Small intestine (tissue), 7 donors: ENCODE results near the gene IGSF5. TPM values are rescaled to one million over a fixed set of nuclear protein-coding genes. Genes with fewer than 3 reads are reported as not detected.

ENCODE experiments used
- DNase-seq, 2 donors: peaks; one replicate each; pipeline versions ENCODE4 v3.0.0 to v3.0.0-alpha.2; 2013
- FAIRE-seq: peaks from 2 replicates; lab custom pipeline; 2012; peaks lifted over from hg19 to GRCh38; lab: Jason Lieb, UNC
- H3K27ac ChIP-seq, 3 donors: one replicate each; pipeline ENCODE4 v1.5.1; 2013; ENCODE audit warnings: low read length in 2 of 3, mild to moderate bottlenecking in 2 of 3, control low read depth in 1 of 3, inconsistent platforms in 1 of 3, low read depth in 1 of 3, moderate library complexity in 1 of 3
- H3K27me3 ChIP-seq, 3 donors: one replicate each; pipeline ENCODE4 v1.6.1; 2013; ENCODE audit warnings: low read length in 3 of 3, inconsistent platforms in 1 of 3; ENCODE audit not compliant: control insufficient read depth in 3 of 3, insufficient read depth in 3 of 3
- H3K36me3 ChIP-seq, 3 donors: one replicate each; pipeline ENCODE4 v1.6.1; 2013; ENCODE audit warnings: low read length in 3 of 3, inconsistent platforms in 1 of 3, low read depth in 1 of 3, mild to moderate bottlenecking in 1 of 3, moderate library complexity in 1 of 3; ENCODE audit not compliant: control insufficient read depth in 3 of 3, insufficient read depth in 2 of 3
- H3K4me1 ChIP-seq, 3 donors: one replicate each; pipeline ENCODE4 v1.6.1; 2013; ENCODE audit warnings: low read length in 2 of 3, inconsistent platforms in 1 of 3, low read depth in 1 of 3, mild to moderate bottlenecking in 1 of 3, moderate library complexity in 1 of 3; ENCODE audit not compliant: control insufficient read depth in 3 of 3, insufficient read depth in 2 of 3
- H3K4me3 ChIP-seq, 3 donors: one replicate each; pipeline ENCODE4 v1.5.1; 2013; ENCODE audit warnings: low read length in 3 of 3, control low read depth in 1 of 3, inconsistent platforms in 1 of 3, low read depth in 1 of 3, mild to moderate bottlenecking in 1 of 3, moderate library complexity in 1 of 3
- H3K9me3 ChIP-seq, 2 donors: one replicate each; pipeline ENCODE4 v1.6.1; 2013; ENCODE audit warnings: low read depth in 1 of 2, low read length in 1 of 2; ENCODE audit not compliant: control insufficient read depth in 2 of 2, insufficient read depth in 1 of 2
- WGBS, 3 donors: extraction: QIAGEN DNeasy Blood & Tissue Kit; methylation state at CpG; one replicate each; pipeline ENCODE4 v1.1.7; 2013; 5-methylcytosine and 5-hydroxymethylcytosine counted together
- polyA plus RNA-seq, 4 donors: library from polyadenylated mRNA; stranded (reverse) in 3 of 4; unstranded in 1 of 4; fragments of 200-250 nt in 3 of 4; fragments of 120-200 nt in 1 of 4; gene quantifications; one replicate each; pipeline versions ENCODE4 v1.2.1 to v1.2.3, GENCODE V29; 2013
- donor health status: healthy with polysubstance abuse.
- donor health status: control.
- donor health status: control.
- donor health status: Bipolar disorder and iron deficiency.
- donor health status: healthy.

The IGSF5 gene
- polyA plus RNA-seq, 4 donors = 0.12 to 0.78 (median 0.45) TPM; not detected in 1

- Histone ChIP-seq H3K4me3 (no peak overlapping the region), H3K36me3 (no peaks in the 10 kb centered on the region), H3K9me3 (no peaks in the 10 kb centered on the region), H3K27me3 (no peaks in the 10 kb centered on the region), H3K4me1 (no peaks in the 10 kb centered on the region), H3K27ac (no peak overlapping the region)
- WGBS, 3 donors = 20 to 43% (median 31%) methylated on average over 3 of the region's 3 CpGs
- no peak for FAIRE-seq
- DNase-seq = no peak
Observed at GRCh38 chr21:39807738-39808137, 62.8 kb downstream of the IGSF5 start.

- FAIRE-seq (no peak), DNase-seq (no peak)
- 88 to 93% (median 91%) methylated on average over 5 of the region's 5 CpGs for WGBS, 3 donors
- no peak overlapping the region for H3K4me3 ChIP-seq
- no peaks in the 10 kb centered on the region for H3K4me1 ChIP-seq
- no peaks in the 10 kb centered on the region for H3K27me3 ChIP-seq
- H3K9me3 ChIP-seq = no peaks in the 10 kb centered on the region
- H3K36me3 ChIP-seq = no peaks in the 10 kb centered on the region
- no peak overlapping the region for H3K27ac ChIP-seq
Observed at GRCh38 chr21:39809936-39810335, 65.0 kb downstream of the IGSF5 start.

- WGBS, 3 donors = 79 to 86% (median 85%) methylated on average over 1 of the region's 1 CpG
Observed at GRCh38 chr21:39812983-39813382, 68.0 kb downstream of the IGSF5 start.

GRCh38 chr21:39818557-39818956, 73.6 kb downstream of the IGSF5 start:
- no peaks in the 10 kb centered on the region for H3K9me3 ChIP-seq
- WGBS, 3 donors = 60 to 89% (median 71%) methylated on average over 2 of the region's 2 CpGs
- H3K4me3 ChIP-seq = no peak overlapping the region
- H3K27me3 ChIP-seq = no peaks in the 10 kb centered on the region
- DNase-seq (no peak), FAIRE-seq (no peak)
- H3K36me3 ChIP-seq = no peaks in the 10 kb centered on the region
- H3K4me1 ChIP-seq = no peaks in the 10 kb centered on the region
- no peak overlapping the region for H3K27ac ChIP-seq

More at GRCh38 chr21:39812983-39813382, 68.0 kb downstream of the IGSF5 start:
- no peak for DNase-seq
- H3K27ac ChIP-seq = no peak overlapping the region
- H3K9me3 ChIP-seq = no peaks in the 10 kb centered on the region
- FAIRE-seq = no peak
- no peaks in the 10 kb centered on the region for H3K36me3 ChIP-seq
- no peak overlapping the region for H3K4me3 ChIP-seq
- no peaks in the 10 kb centered on the region for H3K4me1 ChIP-seq
- no peaks in the 10 kb centered on the region for H3K27me3 ChIP-seq

- Histone ChIP-seq H3K27me3 (no peaks in the 10 kb centered on the region), H3K4me1 (no peaks in the 10 kb centered on the region), H3K36me3 (no peaks in the 10 kb centered on the region), H3K9me3 (no peaks in the 10 kb centered on the region), H3K4me3 (no peak overlapping the region), H3K27ac (no peak overlapping the region)
- no peak for DNase-seq
- no peak for FAIRE-seq
- 81 to 93% (median 86%) methylated on average over 3 of the region's 3 CpGs for WGBS, 3 donors
Observed at GRCh38 chr21:39822042-39822441, 77.1 kb downstream of the IGSF5 start.

GRCh38 chr21:39825250-39825649, 80.3 kb downstream of the IGSF5 start:
- Histone ChIP-seq H3K4me1 (no peaks in the 10 kb centered on the region), H3K27me3 (no peaks in the 10 kb centered on the region), H3K36me3 (no peaks in the 10 kb centered on the region), H3K9me3 (no peaks in the 10 kb centered on the region), H3K4me3 (no peak overlapping the region), H3K27ac (no peak overlapping the region)
- FAIRE-seq (no peak), DNase-seq (no peak)
- 40 to 68% (median 60%) methylated on average over 1 of the region's 1 CpG for WGBS, 3 donors

GRCh38 chr21:39834543-39834942, 89.6 kb downstream of the IGSF5 start:
- 50 to 79% (median 67%) methylated on average over 4 of the region's 4 CpGs for WGBS, 3 donors
- no peak for FAIRE-seq
- Histone ChIP-seq H3K36me3 (no peaks in the 10 kb centered on the region), H3K9me3 (no peaks in the 10 kb centered on the region), H3K4me3 (no peak overlapping the region), H3K4me1 (no peaks in the 10 kb centered on the region), H3K27ac (no peak overlapping the region), H3K27me3 (no peaks in the 10 kb centered on the region)
- DNase-seq = no peak

GRCh38 chr21:39837861-39838359, 92.9 kb downstream of the IGSF5 start:
- no peaks in the 10 kb centered on the region for H3K4me1 ChIP-seq
- FAIRE-seq = no peak
- H3K9me3 ChIP-seq = no peaks in the 10 kb centered on the region
- no peaks in the 10 kb centered on the region for H3K27me3 ChIP-seq
- DNase-seq = no peak
- no peaks in the 10 kb centered on the region for H3K36me3 ChIP-seq
- no peak overlapping the region for H3K27ac ChIP-seq
- H3K4me3 ChIP-seq = no peak overlapping the region
- 19 to 50% (median 25%) methylated on average over 4 of the region's 4 CpGs for WGBS, 3 donors
